ENCODE data around the gene SLC39A8.

SLC39A8 gene

DNA sequence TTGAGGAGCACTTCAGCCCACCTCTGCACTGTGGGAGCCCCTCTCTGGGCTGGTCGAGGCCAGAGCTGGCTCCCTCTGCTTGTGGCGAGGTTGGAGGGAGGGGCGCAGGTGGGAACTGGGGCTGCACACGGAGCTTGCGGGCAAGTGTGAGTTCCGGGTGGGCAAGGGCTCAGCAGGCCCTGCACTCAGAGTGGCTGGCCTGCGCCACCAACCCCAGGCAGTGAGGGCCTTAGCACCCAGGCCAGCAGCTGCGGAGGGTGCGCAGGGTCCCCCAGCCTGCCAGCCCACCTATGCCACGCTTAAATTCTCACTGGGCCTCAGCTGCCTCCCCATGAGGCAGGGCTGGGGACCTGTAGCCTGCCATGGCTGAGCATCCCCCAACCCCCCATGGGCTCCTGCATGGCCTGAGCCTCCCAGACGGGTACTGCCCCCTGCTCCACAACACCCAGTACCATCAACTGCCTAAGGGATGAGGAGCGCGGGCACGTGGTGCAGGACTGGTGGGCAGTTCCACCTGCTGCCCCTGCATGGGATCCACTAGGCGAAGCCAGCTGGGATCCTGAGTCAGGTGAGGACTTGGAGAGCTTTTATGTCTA lies 110.9 kb downstream of the SLC39A8 start:
- no peak for DNase-seq (ENCODE audit: low read depth in 2 of 2)

DNA sequence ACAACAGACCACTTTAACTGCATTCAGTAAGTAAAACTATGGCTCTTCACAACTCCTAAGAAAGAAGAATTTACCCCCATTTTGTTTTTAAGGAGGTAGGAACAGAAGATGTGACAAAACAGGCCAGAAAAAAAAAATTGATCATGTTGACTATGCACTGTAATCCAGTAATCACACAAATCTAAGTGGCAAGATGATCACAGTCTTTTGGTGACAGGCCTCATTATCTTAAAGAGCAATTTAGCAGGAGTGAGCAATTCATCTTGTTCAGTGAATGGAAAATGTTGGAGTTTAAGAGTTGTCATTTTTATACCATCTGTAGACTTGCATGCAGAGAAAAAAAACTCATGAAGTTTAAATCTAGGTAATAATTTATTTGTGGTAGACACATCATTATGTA lies 115.1 kb downstream of the SLC39A8 start:
- no peak for DNase-seq (ENCODE audit: low read depth in 2 of 2)

GRCh38 chr4:102227388-102227787 lies 117.9 kb downstream of the SLC39A8 start:
- no peak for DNase-seq (ENCODE audit: low read depth in 2 of 2)

DNA sequence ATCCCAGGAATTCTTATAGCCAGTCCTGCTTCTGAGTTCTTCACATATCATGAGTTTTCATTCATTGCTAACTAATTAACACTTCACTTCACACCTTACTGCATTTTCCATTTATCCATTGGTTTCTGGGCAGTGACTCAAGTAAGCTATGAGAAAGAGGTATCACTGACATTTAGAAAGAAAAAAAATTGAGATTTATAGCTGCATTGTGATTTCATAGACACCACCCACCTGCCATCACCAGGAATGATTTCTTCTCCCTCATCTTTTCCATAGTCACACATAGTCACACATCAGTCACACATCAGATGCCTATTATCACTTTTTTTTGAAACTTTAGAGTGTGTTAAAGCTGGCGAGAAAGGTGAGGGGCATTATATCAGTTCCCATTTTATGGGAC lies 121.8 kb downstream of the SLC39A8 start:
- no peak for DNase-seq (ENCODE audit: low read depth in 2 of 2)

DNA sequence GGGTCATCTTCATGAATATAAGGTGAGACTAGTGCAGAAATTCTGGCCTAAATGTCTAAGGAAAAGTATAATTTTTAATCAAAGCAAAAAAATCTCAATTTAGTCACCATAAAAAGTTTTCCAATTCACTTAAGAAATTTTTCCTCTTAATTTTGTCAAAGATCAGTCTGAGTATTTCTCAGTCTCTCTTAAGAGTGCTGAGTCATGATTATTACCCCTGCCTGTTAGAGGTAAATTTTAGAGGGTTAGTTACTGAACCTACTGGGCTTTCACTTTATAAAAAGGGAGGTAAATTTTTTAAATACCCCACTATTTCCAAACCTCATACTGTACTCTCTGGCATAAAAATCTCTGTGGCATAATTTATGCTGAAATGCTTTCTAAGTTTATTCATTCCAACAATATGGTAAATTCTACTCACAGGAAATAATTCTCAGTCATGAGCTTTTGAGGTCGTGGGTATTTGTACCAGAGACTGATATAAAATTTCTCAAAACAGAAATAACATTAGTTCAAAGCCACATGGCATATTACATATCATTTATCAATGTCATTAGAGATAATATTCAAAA lies 122.4 kb downstream of the SLC39A8 start:
- DNase-seq (ENCODE audit: low read depth in 2 of 2): no peak

- DNase-seq (ENCODE audit: low read depth in 2 of 2): no peak
Measured at GRCh38 chr4:102219129-102219528, 126.2 kb downstream of the SLC39A8 start.

DNA sequence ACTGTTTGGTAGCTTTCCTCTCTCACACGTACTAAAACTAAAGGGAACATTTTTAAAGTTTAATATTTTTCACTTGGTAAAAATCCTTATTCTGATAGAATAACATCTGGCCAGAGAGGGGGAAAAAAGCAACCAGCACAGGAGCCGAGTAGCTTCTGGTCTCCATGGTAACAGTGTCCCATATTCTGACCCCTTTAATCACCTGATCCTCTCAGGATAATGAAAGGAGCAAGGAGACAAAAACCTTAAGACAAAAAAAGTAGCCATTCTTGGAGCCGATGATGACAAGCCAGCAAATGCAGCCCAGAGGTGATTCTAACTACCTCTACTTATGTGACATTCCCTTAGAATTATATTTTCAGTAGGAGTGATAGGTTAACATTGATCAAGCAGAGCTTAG lies 126.6 kb downstream of the SLC39A8 start:
- DNase-seq (ENCODE audit: low read depth in 2 of 2): no peak

DNA sequence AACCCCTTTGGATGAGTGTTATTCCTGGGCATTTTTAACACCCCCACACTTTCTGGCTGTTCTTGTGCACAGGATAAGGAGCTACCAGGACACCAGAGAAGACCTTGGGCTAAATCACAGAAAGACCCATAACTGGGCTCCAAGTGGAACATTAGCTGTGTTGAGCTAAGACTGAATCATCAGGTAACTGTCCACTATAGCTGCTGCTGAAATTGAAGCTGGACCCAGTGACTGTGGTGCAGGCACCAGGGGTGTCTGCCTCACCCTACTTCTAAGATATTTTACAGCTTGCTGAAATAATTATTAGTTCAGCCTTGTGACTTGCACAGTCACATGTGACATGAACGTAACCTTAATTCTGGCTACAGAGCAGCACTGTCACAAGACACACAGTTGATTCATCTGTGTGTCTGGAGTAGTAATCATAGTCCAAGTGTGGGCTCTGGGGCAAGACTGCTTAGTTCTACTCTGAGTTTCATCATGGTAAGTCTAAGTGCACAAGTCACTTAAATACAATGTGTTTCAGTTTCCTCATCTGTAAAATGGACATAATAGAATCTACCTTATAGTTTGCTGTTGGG lies 127.4 kb downstream of the SLC39A8 start:
- DNase-seq (ENCODE audit: low read depth in 2 of 2): no peak

DNA sequence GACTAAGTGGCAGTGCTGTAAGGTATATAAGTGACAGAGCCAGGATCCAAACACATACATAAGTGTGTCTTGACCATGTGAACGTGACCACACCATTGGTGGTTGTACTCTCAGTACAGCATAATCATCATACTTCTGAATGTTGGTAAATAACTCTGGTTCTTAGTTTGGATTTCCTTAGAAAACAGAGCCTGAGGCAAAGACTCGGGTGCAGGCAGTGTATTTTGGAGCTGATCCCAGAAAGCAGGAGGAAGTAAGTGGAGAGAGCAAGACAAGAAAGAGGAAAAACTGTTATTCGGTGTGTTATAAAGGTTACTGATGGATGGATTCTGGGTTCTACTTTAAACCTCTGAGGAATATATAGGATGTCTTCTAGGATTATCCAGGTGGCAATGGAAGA lies 127.9 kb downstream of the SLC39A8 start:
- DNase-seq (ENCODE audit: low read depth in 2 of 2): no peak

DNA sequence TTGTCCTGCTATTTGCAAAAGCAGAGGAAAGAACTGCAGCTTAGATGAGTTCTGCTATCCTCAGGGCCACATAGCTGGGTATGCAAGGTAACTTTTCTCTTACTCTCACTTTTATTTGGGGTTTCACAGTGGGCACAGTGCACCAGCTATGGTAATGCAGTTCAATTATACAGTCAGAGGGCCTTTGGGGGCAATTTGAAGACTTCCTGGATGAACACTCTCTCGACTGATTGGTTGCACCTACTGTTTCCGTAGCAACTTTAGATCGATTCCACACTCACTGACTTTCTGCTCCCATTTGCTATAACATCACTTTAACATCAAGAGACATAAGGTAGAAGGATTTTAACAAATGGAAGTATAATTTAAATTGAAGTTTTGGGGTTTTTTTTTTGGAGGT lies 128.6 kb downstream of the SLC39A8 start:
- DNase-seq (ENCODE audit: low read depth in 2 of 2): no peak

DNA sequence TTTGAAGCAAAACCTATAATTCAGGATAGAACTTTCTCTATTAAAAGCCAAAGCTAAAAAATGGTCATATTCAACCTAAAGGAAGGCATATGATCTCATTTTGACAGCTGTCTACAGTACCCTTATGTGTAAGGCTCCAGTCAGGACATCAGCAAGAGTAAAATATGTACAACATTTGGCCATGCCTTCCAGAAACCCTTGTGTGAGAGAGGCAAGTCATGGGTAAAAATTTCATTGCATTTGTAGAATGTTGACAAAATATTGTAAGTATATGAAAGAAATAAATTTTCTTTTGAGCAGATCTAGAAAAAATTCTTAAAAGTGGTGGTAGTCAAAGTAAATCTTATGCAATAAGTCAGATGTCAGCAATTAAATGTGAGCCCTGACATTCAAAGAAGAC lies 132.3 kb downstream of the SLC39A8 start:
- no peak for DNase-seq (ENCODE audit: low read depth in 2 of 2)

Data from stimulated activated CD4-positive, alpha-beta T cell treated with anti-CD3 and anti-CD28 coated beads, Interleukin-15, amount 100 ng/mL, for 48 hours (primary cell).